GM18499 (cell line): ENCODE results near the gene CAPN5.
"Not testable (repeated sequence)": the region's sequence is repeated elsewhere in the genome, so short reads cannot be mapped to it uniquely, and the experiment has no call there.

Source experiments
- ATAC-seq: cut with Tn5 transposase; IDR thresholded peaks from one replicate; pipeline ENCODE4 v1.9.1; 2021; ENCODE audit warnings: moderate number of reproducible peaks; ENCODE audit not compliant: insufficient read depth, unreplicated experiment

CAPN5 gene

DNA sequence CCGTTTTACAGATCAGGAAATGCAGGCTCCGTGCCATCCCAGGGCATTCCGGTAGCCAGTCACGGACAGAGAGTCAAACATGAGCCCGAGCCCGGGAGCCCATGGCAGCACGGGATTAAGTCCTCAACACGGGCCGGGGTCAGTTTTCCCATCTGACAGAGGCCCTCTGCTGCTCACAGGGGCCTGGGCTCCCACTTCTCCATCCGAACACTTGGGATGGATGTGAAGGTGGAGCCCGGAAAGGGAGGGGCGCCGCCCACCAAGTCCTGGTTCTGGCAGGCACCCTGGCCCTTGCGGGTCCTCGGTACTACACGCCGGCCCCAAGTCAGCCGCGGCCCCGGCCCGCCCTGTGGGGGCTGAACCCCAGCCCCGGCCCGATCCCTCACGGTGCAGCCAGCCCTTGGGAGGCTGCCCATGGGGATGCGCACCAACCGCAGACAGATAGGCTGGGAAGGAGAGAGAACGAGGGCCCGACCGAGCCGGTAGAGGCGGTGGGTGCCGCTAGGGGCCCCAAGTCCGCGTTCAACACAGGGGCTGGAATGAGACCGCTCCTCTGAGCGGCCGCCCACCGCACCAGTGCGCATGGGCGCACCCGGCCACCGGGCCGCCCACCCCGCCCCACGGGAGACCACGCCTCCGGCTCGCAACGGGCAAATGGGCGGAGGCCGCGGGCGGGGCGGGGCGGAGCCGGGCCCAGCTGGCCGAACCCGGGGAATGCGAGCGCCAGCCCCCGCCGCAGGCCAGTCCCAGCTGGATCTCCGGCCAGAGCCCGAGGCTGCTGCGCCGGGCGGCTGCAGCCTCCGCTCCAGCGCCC is at the start of gene CAPN5:
CAPN5 (plus strand) TSS at position 743 of the 814 bp plus-strand sequence. CDS start 17,916 bp downstream, outside the sequence.
- ATAC-seq: peak; percentile 40

DNA sequence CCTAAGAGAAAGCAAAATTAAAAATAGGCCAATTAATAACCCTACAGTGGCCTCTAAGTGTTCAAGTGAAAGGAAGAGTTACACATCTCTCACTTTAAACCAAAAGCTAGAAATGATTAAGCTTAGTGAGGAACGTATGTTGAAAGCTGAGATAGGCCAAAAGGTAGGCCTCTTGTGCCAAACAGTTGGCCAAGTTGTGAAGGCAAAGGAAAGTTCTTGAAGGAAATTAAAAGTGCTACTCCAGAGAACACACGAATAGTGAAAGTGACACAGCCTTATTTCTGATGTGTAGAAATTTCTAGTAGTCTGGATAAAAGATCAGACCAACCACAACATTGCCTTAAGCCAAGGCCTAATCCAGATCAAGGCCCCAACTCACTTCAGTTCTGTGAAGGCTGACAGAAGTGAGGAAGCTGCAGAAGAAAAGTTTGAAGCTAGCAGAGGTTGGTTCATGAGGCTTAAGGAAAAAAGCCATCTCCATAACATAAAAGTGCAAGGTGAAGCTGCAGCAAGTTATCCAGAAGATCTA is 48.3 kb upstream of the CAPN5 start:
- not testable (repeated sequence) for ATAC-seq

DNA sequence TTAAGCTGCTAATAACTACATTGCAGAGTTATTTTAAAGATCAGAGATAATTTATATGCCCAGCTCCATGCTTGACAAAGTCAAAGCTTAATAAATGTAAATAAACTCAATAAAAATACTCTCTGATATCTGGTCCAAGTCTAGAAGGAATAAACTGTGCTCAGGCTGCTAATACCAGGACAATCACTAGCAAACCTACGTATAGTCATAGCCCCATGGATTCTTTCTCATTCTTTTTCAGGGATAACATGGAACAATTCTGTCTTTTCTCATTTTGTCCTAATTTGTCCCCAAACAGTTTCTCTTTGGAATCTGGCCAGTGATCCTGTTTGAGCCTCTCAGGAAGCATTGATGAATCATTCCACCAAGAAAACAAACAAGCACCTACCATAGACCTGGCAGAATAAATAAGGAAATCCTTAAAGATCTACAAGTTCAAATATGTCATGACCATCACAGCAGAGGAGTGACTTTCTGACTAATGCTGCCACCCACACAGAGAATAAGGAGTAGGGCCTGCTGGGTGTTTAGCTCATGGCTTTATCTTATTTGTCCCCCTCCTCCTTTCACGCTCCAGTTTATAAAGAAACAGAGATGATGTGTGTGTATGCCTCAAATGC is 46.7 kb upstream of the CAPN5 start:
- no peak for ATAC-seq

DNA sequence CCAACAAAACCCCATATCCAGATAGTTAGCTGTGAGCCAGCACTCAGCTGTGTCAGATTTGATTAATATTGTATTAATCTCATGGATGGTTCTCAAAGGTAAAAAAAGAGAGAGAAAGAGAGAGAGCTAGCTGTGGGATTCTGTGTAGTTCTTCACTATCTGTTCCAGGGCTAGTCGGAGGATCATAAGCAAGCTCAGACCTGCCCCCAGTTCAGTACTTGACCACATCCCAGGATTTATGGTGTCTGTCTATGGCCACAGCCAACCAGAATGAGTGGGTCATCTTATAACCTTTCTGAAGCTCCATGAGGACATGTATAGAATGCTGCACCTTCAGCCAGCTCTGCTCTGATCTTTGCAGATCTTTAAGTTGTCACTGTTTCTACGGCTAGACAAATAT is 46.0 kb upstream of the CAPN5 start:
- no peak for ATAC-seq

DNA sequence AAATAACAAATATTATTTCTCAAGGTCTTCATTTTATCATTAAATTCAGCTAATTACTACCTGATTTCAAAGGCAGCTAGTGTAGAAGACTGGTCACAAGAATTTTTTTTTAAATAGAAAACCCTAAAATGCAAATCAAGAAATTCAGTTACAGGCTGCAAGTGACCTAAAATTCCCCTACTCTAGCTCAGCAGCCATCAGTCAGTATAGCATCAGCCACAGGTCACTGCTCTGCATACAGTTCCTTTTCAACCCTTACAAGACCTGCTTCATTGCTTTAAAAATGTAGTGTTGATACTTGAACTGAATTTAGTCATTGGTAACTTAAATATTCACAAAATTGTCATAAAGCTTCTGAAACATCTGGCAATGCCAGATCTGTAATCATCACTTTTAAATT is 42.0 kb upstream of the CAPN5 start:
- no peak for ATAC-seq

DNA sequence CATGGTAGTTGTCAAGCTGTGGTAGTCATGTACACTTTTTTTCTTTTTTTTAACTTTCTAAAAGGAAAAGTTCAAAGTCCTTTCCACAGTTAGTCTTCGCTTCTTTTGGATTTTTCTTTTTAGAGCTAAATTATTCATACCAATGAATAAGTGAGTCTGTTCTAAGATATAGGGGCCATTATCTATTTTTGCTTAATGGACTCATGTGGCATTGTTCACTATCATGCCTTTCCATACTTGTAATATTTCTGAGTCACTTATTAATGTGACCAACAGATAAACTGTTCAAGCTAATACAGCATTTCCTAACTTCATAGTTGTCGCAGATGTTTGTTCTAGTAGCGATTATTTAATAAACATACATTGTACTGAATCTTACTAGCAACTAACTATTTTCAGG is 40.5 kb upstream of the CAPN5 start:
- no peak for ATAC-seq

DNA sequence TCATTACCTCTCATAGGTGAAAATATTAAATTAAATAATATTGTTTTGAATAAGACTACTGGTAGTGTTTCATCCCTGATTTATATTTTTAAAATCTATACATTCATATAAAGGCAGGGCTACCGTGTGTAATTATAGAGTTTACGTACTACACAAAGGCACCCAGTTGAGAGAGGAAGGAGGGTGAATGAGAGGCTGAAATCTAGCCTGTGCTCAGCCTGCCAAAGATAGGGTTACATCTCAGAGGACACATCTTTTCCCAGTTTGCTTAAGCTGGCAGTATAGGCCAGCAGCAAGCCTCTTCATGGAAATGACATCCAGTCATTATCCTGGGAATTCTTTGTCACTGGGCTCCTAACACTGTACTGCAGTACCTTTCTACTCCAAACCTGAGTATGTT is 40.0 kb upstream of the CAPN5 start:
- no peak for ATAC-seq

DNA sequence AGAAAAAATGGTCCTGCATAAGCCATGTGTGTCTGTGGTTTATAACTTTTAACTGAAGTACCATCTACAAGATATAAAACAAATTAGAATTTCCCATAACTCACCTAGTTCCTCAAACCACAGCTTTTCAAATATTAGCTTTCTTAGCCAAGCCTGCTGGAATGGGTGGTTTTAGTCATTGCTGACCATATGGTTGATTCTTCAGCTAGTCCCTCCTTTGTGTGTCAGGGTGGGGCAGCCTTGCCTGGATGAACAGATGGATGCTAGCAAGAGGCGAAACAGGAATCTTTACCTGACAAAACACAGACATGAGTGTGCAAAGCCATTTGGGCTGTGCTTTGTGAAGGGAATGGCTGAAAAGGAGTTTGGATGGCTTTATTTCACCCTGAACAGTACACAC is 39.5 kb upstream of the CAPN5 start:
- ATAC-seq: no peak

DNA sequence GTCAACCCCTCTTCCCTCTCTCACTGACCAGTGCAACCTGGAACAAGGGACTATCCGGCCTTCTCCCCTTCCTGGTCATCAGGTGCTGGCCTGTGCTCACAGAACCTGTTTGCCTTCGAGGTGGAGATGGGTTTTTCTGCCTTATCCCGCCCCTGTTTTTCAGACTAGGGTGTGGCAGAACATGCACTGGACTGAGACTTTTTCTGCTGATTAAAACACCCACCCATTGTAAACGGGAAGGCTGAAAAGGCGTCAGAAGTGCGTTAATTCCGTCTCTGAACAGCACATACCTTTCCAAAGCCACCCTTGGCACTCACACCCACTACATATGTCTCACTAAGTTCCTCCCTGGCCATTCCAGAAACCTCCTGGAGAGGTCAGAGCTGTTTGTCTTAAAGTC is 36.9 kb upstream of the CAPN5 start:
- no peak for ATAC-seq

DNA sequence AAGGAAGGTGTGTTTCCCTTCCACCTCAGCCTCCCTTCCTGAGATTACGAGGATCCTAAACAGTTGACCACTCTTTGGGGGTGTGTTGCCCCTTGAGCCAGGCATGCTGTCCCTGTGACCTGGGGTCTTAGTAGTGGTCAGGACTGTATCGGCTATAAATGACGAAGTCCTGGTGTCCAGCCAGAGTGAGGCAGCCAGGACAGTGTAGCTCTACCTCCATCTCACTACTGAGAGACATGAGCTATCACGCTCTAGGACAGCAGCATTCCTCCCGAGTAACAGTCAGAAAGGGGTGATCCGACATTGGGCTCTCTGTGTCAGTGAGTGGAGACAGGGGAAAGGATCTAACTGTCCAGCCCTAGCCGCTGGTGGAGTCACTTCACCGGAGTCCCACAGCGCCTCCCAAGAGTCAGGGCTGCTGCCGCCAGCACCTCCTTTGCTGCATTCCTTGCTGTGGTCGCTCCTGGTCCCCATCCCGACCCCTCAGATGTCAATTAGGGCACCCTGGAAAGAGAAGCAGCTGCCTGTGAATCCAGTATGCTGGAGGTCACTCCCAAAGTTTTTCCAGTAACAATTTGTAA is 35.8 kb upstream of the CAPN5 start:
- ATAC-seq: no peak

DNA sequence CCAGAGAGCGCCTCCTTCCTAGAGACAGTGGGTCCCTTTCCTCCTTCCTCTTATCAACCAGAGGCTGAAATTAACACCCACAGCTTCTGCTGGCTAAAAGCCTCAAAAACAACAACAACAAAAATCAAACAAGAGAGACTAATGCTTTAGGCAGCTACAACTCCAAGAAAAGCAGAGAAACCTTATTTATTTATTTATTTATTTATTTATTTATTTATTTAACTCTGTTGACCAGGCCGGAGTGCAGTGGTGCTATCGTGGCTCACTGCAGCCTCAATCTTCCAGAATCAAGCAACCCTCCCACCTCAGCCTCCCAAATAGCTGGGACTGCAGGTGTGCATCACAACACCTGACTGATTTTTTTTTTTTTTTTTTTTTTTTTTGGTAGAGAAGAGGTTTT is 35.2 kb upstream of the CAPN5 start:
- ATAC-seq: no peak

DNA sequence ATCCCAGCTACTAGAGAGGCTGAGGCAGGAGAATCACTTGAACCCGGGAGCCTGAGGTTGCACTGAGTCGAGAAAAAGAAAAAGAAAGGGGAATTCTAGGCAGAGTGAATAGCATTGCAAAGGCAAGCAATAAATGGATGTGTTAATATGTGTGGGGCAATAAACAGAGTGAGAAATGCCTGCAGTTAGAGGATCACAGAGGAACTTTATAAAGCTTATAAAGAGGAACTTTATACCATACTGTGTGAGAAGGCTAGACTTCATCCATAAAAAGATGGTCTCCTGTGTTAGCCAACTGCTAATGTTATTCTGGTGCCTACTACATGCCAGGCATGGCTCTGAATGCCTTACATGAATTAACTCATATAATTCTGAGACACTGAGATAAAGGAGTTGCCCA is 31.7 kb upstream of the CAPN5 start:
- no peak for ATAC-seq

DNA sequence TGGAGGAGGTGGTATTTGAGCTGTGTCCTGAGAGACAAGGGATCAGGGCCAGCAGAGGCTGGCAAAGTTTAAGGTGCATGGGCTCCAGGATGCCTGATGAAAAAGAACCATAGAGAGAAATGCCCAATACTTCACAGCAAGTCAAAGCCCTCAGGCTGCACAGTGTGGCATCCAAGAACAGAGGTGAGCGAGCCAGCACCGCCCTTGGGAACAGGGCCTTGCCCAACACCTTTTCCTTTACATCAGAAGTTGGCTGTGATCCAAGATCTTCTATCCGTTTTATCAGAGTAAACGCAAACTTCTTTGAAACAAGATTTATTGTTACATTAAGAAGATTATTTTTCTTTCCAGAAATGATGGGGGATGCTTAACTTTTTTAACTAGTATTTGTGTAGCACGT is 31.2 kb upstream of the CAPN5 start:
- ATAC-seq: no peak

DNA sequence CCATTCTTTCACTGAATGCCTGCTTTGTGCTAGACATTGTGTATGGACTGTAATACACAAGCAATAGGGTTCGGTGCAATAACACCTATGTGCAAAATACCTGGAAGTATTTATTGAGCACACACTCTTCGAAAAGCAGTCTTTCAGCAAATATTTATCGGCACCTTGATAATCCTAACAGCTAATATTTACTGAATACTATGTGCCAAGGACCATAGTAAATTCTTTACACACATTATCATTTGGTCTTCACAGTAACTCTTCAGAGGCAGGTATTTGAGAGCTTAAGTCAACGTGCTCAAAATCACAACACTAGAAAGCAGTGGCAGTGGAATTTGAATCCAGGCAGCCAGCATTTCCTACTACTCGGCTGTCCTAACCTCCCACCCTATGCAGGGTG is 30.4 kb upstream of the CAPN5 start:
- ATAC-seq: no peak

DNA sequence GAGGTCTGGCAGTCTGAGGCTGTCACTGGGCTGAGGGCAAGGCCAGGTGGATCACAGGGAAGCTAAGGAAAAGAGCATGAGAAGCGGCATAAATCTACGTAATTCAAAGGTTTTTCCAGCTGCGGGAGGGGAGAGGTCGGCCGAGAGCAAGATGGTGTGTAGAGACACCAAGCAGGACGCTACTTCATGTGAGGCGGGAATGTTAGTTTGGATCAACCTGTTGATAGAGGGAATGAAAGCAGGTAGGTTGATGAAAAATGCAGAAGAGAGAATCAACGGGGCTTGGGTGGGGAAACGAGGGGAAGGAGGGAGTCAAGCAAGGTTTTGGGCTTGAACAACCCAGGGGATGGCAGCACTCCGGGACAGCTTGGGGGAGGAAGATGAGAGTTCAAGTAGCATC is 29.7 kb upstream of the CAPN5 start:
- ATAC-seq: no peak

DNA sequence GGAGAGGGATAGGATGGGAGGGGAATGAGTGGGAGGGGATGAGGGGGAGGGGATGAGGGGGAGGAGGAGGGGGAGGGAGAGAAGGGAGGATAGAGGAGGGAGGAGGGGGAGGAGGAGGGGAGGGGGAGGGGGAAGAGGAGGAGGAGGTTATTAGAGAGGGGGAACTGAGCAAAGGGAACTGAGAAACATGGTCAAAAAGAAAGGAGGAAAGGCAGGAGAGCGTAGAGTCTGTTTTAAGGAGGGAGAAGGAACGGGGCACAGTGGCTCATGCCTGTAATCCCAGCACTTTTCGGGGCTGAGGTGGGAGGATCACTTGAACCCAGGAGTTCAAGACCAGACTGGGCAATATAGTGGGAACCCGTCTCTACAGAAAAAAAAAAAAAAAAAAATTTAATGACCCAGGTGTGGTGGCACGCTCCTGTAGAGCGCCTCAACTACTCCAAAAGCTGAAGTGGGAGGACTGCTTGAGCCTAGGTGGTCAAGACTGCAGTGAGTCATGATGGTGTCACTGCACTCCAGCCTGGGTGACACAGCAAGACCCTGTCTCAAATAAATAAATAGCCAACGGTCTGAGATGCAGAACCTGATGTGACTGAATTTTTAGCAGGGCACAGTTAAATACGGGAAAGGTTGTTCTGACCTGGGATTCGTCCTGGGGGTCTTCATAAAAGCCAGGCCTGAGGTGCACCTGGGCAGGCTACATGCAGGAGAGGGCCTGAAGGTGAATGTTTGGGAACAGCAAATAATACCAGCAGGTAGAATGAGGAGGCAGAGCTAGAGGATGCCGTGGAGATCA is 28.5 kb upstream of the CAPN5 start:
- no peak for ATAC-seq

DNA sequence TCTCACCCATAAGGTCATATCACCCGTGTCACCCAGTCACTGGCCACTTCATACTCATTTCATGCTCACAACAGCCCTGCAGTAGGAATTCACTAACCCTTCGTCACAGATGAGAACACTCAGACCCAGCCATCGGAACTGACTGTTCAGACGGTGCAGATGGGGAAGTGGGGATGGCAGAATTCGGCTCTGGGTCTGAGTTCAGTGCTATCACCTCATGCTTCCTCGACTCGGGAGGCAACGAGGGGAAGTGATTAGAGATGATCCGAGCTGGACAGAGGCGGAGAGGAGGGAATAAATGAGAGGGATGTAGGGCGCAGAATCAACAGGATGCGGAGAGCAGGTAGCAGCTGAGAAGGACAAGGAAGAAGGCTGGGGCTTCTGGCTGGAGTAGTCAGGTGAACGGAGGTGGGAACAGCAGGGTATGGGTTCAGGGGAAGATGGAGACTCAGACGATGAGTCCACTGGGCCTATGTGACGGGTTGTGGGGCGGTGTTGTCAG is 27.9 kb upstream of the CAPN5 start:
- no peak for ATAC-seq

DNA sequence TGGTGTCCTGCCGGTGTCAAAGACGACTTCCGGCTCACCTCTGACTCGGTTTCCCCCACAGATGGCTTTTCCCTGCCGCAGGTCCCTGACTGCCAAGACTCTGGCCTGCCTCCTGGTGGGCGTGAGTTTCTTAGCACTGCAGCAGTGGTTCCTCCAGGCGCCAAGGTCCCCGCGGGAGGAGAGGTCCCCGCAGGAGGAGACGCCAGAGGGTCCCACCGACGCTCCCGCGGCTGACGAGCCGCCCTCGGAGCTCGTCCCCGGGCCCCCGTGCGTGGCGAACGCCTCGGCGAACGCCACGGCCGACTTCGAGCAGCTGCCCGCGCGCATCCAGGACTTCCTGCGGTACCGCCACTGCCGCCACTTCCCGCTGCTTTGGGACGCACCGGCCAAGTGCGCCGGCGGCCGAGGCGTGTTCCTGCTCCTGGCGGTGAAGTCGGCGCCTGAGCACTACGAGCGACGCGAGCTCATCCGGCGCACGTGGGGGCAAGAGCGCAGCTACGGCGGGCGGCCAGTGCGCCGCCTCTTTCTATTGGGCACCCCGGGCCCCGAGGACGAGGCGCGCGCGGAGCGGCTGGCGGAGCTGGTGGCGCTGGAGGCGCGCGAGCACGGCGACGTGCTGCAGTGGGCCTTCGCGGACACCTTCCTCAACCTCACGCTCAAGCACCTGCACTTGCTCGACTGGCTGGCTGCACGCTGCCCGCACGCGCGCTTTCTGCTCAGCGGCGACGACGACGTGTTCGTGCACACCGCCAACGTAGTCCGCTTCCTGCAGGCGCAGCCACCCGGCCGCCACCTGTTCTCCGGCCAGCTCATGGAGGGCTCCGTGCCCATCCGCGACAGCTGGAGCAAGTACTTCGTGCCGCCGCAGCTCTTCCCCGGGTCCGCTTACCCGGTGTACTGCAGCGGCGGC is 27.0 kb upstream of the CAPN5 start:
- no peak for ATAC-seq

DNA sequence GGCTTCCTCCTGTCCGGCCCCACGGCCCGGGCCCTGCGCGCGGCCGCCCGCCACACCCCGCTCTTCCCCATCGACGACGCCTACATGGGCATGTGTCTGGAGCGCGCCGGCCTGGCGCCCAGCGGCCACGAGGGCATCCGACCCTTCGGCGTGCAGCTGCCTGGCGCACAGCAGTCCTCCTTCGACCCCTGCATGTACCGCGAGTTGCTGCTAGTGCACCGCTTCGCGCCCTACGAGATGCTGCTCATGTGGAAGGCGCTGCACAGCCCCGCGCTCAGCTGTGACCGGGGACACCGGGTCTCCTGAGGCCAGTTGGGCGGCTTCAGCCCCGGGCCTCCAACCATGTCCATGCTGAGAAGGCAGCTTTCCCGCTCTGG is 26.4 kb upstream of the CAPN5 start:
- no peak for ATAC-seq

DNA sequence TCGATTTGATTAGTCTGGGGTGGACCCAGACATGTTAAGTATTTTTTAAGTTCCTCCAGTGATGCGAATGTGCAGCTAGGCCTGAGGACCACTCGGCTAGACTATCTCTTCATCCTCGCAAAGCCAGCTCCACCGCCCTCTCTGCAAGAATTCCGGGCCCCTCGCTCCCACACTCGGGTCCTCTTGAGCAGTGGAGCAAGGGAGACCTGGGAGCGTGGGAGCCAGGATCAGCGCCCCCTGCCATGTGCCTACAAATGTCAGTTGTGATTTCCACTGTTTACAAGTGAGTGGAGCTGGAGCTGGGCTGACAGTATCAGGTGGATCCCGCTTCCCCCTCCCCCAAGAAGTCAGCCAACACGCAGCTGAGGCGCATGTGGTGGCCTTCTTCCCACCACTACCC is 25.9 kb upstream of the CAPN5 start:
- ATAC-seq: no peak
